Endothelial cell of umbilical vein (primary cell): ENCODE results near the gene STAT4. TPM values are rescaled to one million over a fixed set of nuclear protein-coding genes. Genes with fewer than 3 reads are reported as not detected.
A peak's percentile ranks its signal among the peaks of the same experiment; 100 is the strongest.

Experiments
- BruUV-seq: library from RNA; stranded (reverse); fragments of 400-500 nt; replicated peaks from 2 replicates; lab custom pipeline; 2021; lab: Mats Ljungman, UMichigan
- CTCF ChIA-PET: fragments of 300-600, 350-600 bp; sonication (Branson Sonifier 250); formaldehyde crosslinking; loops from one replicate; lab custom pipeline; 2021; ENCODE audit warnings: antibody characterized with exemption, inconsistent platforms; lab: Charles Lee
- POLR2A ChIA-PET: fragments of 300-600, 350-600 bp; sonication (Branson Sonifier 250); formaldehyde crosslinking; loops from one replicate; lab custom pipeline; 2021; ENCODE audit warnings: antibody characterized with exemption, inconsistent platforms; lab: Charles Lee
- DNase-seq: peaks from one replicate; pipeline ENCODE4 v3.0.0-alpha.2; 2011; ENCODE audit warnings: low read depth, low spot score
- FAIRE-seq: peaks from 2 replicates; lab custom pipeline; 2011; peaks lifted over from hg19 to GRCh38; lab: Jason Lieb, UNC
- H2AFZ ChIP-seq: 2 replicates; pipeline ENCODE4 v1.6.0; 2012; ENCODE audit warnings: low read depth, low read length, control low read depth, inconsistent platforms
- H3K27ac ChIP-seq: 2 replicates; pipeline ENCODE4 v1.5.1; 2011; ENCODE audit warnings: low read depth, mild to moderate bottlenecking, control low read depth, low read length, moderate library complexity; ENCODE audit not compliant: insufficient read depth
- H3K27me3 ChIP-seq, 2 experiments: 2 replicates each; pipeline versions ENCODE4 v1.6.0 to v1.6.1; 2011; ENCODE audit warnings: low read length in 2 of 2, mixed read lengths in 1 of 2; ENCODE audit not compliant: control insufficient read depth in 2 of 2, insufficient read depth in 2 of 2
- H3K36me3 ChIP-seq, 2 experiments: 2 replicates in 1 of 2; 3 replicates in 1 of 2; pipeline ENCODE4 v1.5.1; 2011; ENCODE audit warnings: low read length in 2 of 2, mild to moderate bottlenecking in 1 of 2, moderate library complexity in 1 of 2; ENCODE audit not compliant: control insufficient read depth in 2 of 2, insufficient read depth in 2 of 2; ENCODE audit errors: extremely low read depth in 1 of 2
- H3K4me1 ChIP-seq: 3 replicates; pipeline ENCODE4 v1.5.1; 2011; ENCODE audit warnings: mild to moderate bottlenecking, low read length; ENCODE audit not compliant: control insufficient read depth, insufficient read depth; ENCODE audit errors: extremely low read depth
- H3K4me2 ChIP-seq: 2 replicates; pipeline ENCODE4 v1.6.1; 2011; ENCODE audit warnings: low read length, control low read depth, mixed read lengths; ENCODE audit not compliant: insufficient read depth
- H3K4me3 ChIP-seq, 3 experiments: fragments of 200-600 bp in 1 of 3; sonication (generic), shearing (Covaris generic) in 1 of 3; replicated peaks in 1 of 3; 2 replicates each; pipeline ENCODE4 v1.5.1; 2011 to 2016; ENCODE audit warnings: control low read depth in 3 of 3, low read length in 3 of 3, mild to moderate bottlenecking in 2 of 3, inconsistent platforms in 1 of 3, low read depth in 1 of 3, moderate library complexity in 1 of 3; ENCODE audit not compliant: insufficient read depth in 1 of 3
- H3K79me2 ChIP-seq: 2 replicates; pipeline ENCODE4 v1.6.0; 2012; ENCODE audit warnings: low read length, inconsistent platforms; ENCODE audit not compliant: control insufficient read depth, insufficient read depth
- H3K9ac ChIP-seq: replicated peaks from 2 replicates; pipeline ENCODE3; 2011; ENCODE audit warnings: low read length, control low read depth; ENCODE audit not compliant: insufficient read depth; ENCODE audit errors: extremely low read depth
- H3K9me1 ChIP-seq: replicated peaks from 3 replicates; pipeline ENCODE4 v1.6.0; 2011; ENCODE audit warnings: mild to moderate bottlenecking, low read length; ENCODE audit not compliant: control insufficient read depth, insufficient read depth; ENCODE audit errors: extremely low read depth
- H3K9me3 ChIP-seq: replicated peaks from 2 replicates; pipeline ENCODE4 v1.5.1; 2012; ENCODE audit warnings: low read length, inconsistent platforms; ENCODE audit not compliant: control insufficient read depth, insufficient read depth
- H4K20me1 ChIP-seq: replicated peaks from 2 replicates; pipeline ENCODE3; 2011; ENCODE audit warnings: mild to moderate bottlenecking, low read length; ENCODE audit not compliant: control insufficient read depth, insufficient read depth; ENCODE audit errors: extremely low read depth
- CTCF ChIP-seq, 2 donors: IDR thresholded peaks; 1 replicate in 1 of 2; 2 replicates in 1 of 2; pipeline ENCODE4 v1.5.1; 2011; ENCODE audit warnings: low read length in 2 of 2, mild to moderate bottlenecking in 2 of 2, moderate library complexity in 2 of 2, control low read depth in 1 of 2, inconsistent platforms in 1 of 2, low read depth in 1 of 2; ENCODE audit not compliant: insufficient read depth in 1 of 2; ENCODE audit errors: extremely low read depth in 1 of 2
- FOS ChIP-seq: IDR thresholded peaks from 2 replicates; pipeline ENCODE4 v1.6.1; 2011; ENCODE audit warnings: mild to moderate bottlenecking, low read length, moderate library complexity, borderline replicate concordance; ENCODE audit not compliant: insufficient read depth
- JUN ChIP-seq: IDR thresholded peaks from 2 replicates; pipeline ENCODE4 v1.6.1; 2011; ENCODE audit warnings: borderline replicate concordance, low read depth; ENCODE audit not compliant: insufficient read length, insufficient read depth
- MYC ChIP-seq: IDR thresholded peaks from one replicate; pipeline ENCODE4 v1.6.1; 2011; ENCODE audit warnings: mild to moderate bottlenecking, low read depth, low read length
- POLR2AphosphoS5 ChIP-seq: IDR thresholded peaks from 2 replicates; pipeline ENCODE4 v1.6.1; 2012; ENCODE audit warnings: low read depth, mild to moderate bottlenecking, control low read depth, low read length, moderate library complexity; ENCODE audit not compliant: insufficient read depth
- dilution Hi-C: fragments of 300-500 bp; cut with MboI; formaldehyde crosslinking; loops from one replicate; pipeline ENCODE4 v1.15.0; 2019; ENCODE audit warnings: low sequenced_read_pairs; ENCODE audit not compliant: extremely low pct_ligation_motif_present
- intact Hi-C: fragments of 100-400 bp; cut with micrococcal nuclease; formaldehyde crosslinking; loops from one replicate; pipeline ENCODE4 v1.10.0; 2022
- polyA plus RNA-seq, 4 experiments: library from polyadenylated mRNA; depleted of rRNA in 3 of 4; stranded (reverse) in 3 of 4; unstranded in 1 of 4; fragments of >200 nt; gene quantifications; 2 replicates each; pipeline versions ENCODE4 v1.2.1 to v1.2.3, GENCODE V29; 2011 to 2012; ENCODE audit warnings: missing spikeins in 1 of 4
- total RNA-seq: library from RNA; stranded (reverse); gene quantifications from 2 replicates; pipeline ENCODE4 v1.2.3, GENCODE V29; 2021

The STAT4 gene
- total and polyA plus RNA-seq, 2 donors (not counting 3 experiments of a cell fraction or from before 2014, with no cell fraction given), result 0.46 to 1.2 TPM

- H3K79me2 ChIP-seq, result no peaks in the 10 kb centered on the region
- CTCF ChIA-PET, result interaction anchor here (1.2 to 1.3 kb wide), 2 partner anchors 47 to 129 kb away, joined by 3 read pairs; no protein-coding TSS in a partner anchor
- dilution Hi-C loops (no loop called here), intact Hi-C loops (loop anchor here (5.0 kb wide), 1 partner anchor 302 kb away; no protein-coding TSS in a partner anchor)
- FAIRE-seq (peak; percentile 89), DNase-seq (peak; percentile 65)
- H4K20me1 ChIP-seq, result no peaks in the 10 kb centered on the region
- peak overlapping the region; percentile 71 for H3K27ac ChIP-seq
- H2AFZ ChIP-seq, result no peak overlapping the region
- peaks cover 13 to 51% of the 10 kb centered on the region in 2 experiments for H3K36me3 ChIP-seq
- no peaks in the 10 kb centered on the region for H3K27me3 ChIP-seq
- TF ChIP-seq CTCF (IDR thresholded peaks at IDR 0.05; ENCODE audit: extremely low read depth in 1 of 2, insufficient read depth in 1 of 2, low read depth in 1 of 2, low read length in 2 of 2), result no peak
- TF ChIP-seq JUN, result peak; percentile 66
- peak; percentile 42 for TF ChIP-seq POLR2AphosphoS5
- TF ChIP-seq MYC, result no peak
- peak; percentile 18 for TF ChIP-seq FOS
- no TSS peak for BruUV-seq
- H3K9me1 ChIP-seq, result no peaks in the 10 kb centered on the region
- peak overlapping the region; percentile 7 for H3K9ac ChIP-seq
- H3K4me1 ChIP-seq, result peaks cover 39% of the 10 kb centered on the region
- POLR2A ChIA-PET, result interaction anchor here (1.3 kb wide), 1 partner anchor 104 kb away, joined by 5 read pairs; the partner anchor contains the start of gene GLS
- H3K9me3 ChIP-seq, result no peaks in the 10 kb centered on the region
- H3K4me2 ChIP-seq, result no peak overlapping the region
- H3K4me3 ChIP-seq, result no peak overlapping the region
These were observed 166.2 kb downstream of the STAT4 start for GRCh38 chr2:190984595-190984994.
